ENCODE measurements around the gene MRPS21. TPM values are rescaled to one million over a fixed set of nuclear protein-coding genes. Genes with fewer than 3 reads are reported as not detected.
"Not testable (repeated sequence)": the region's sequence is repeated elsewhere in the genome, so short reads cannot be mapped to it uniquely, and the experiment has no call there.

MRPS21 gene
- total RNA-seq, 1 donor from 2014 or later, result 51.6 TPM

DNA sequence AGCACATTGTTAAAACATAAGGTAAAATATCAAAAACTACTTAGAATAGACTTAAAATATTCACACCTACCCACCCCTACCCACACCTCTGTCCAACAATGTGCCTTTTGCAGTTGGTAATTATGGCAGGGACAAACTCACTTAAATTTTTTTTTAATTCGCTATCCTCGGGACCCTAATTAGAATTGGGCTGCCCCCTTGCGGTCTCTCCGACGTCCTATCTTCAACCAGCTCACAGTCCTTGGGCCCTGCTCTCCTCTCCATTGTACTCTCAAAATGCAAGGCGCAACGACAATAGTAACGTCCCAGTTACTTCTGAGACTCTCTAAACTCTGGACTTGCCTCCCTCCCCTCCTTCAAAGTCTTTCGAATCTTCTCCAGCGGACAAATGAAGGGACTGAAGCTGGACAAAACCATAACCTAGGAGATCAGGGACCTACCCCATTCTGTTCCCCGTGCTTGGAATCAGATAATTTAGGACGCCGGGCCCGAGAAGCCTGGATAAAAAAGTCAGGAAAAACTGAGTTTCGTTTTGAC lies 12.4 kb upstream of the MRPS21 start:
- DNase-seq (ENCODE audit: low read depth in 2 of 2), result peak; percentile 65 to 83

DNA sequence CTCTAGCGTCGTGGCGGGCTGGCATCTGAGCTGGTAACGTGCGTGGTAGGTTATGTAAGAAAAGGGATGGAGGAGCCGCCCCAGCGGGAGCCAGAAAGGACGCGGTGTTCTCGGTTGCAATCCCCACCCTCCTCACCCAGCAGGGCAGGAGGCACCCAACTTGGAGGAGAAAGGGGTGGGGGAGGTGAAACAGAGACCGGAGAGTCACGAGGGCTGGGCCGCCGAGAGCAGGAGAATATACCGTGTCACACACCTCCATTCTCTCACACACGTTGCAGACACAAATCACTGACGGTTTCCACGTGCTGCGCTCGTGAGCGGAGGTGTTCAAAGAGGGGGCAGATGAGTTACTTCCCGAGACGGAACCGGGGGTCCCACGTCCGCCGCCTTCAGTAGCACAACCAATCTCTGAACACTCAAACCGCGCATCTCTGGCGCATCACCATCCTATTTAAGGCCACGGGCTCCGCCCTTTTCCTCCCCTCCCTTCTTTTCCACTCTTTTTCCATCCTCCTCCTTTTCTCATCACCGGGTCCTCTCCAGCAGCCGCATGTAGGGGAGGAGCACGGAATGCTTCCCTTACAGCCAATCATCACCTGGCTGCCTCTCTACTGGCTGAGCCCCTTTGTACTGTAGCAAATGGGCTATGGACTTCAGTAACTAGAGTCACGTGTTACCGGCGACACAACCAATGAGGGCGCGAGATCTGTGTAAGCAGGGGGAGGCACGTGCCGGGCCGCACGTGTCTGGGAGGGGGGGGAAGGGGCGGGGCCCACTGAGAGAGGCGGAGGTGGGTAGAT lies 11.7 kb upstream of the MRPS21 start, which contains the start of gene CIART:
TSS of gene CIART (plus strand) at position 797 of the 800 bp plus-strand sequence. CDS start 714 bp downstream, outside the sequence.
- peak; percentile 97 to 98 for DNase-seq (ENCODE audit: low read depth in 2 of 2)

DNA sequence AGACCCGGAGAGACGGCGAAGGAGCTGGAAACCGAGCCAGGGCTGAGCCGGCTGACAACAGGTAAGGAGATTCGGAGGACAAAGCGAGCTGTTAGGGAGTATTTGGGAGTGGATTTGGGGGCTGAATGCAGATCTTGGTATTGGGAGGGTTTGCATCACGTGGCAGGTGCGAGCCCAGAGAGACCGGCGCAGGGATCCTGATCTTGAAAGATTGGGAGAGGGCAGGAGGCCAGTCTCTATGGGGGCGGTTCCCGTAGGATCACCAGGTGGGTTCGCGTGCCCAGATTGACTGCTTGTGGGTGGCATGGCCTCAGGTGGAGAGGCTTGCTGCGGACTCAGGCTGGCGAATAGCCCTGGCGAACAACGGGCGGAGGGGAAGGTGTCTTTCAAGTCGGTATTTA lies 11.1 kb upstream of the MRPS21 start:
- no peak for DNase-seq (ENCODE audit: low read depth in 2 of 2)

GRCh38 chr1:150283260-150283659 lies 10.4 kb upstream of the MRPS21 start:
- no peak for DNase-seq (ENCODE audit: low read depth in 2 of 2)

DNA sequence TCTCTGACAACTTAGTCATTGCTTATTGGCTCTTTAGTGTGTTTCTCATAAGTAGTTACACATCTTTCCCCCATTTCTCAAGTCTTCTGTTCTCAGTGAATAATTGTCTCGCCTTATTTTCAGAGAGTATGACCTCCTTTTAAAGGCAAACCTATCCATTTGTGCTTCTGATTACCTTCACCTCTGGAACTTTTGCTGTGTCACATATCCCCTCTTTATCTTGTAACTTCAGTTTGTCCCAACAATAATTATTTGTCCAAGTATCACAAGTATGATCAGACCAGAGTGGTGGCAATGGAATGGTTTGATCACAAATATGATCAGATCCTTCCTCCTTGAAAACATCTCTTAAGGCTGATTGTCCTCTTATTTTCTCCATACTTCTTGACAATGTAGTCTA lies 5.3 kb upstream of the MRPS21 start:
- DNase-seq (ENCODE audit: low read depth in 2 of 2), result no peak

DNA sequence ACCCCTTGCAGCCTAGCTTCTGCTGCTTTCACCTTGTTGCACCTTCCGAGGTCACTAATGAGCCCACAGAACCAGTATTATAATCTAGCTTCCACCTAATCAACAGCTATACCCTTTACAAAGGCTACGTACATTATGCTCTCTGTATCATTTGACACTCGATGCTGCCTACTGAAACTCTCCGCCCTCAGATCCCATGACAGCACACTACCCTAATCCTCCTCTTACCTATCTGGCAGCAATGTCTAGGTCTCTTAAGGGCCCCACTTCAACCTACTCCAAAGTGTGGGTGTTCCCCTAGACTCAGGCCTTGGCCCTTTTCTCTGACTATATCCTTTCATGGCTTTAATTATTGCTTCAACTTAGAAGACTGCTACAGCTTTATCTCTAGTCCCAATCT lies 4.8 kb upstream of the MRPS21 start:
- DNase-seq (ENCODE audit: low read depth in 2 of 2), result no peak

DNA sequence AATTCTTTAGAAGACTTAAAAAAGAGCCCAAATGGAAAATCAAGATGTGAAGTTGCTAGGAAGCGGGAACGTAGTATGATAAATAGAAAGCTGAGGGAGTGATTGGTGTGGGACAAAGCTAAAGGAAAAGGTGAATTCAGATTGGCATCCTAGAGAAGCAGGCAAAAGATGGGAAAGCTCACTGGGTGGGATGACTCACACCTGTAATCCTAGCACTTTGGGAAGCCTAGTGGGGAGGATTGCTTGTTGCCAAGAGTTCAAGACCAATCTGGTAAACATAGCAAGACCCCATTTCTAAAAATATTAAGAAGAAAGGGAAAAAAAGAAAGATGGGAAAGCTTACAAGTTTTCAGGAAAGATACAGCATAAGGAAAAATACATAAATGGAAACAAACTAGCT lies 1.8 kb downstream of the MRPS21 start:
- DNase-seq (ENCODE audit: low read depth in 2 of 2), result no peak

GRCh38 chr1:150299716-150300115 lies 6.1 kb downstream of the MRPS21 start:
- no peak for DNase-seq (ENCODE audit: low read depth in 2 of 2)

DNA sequence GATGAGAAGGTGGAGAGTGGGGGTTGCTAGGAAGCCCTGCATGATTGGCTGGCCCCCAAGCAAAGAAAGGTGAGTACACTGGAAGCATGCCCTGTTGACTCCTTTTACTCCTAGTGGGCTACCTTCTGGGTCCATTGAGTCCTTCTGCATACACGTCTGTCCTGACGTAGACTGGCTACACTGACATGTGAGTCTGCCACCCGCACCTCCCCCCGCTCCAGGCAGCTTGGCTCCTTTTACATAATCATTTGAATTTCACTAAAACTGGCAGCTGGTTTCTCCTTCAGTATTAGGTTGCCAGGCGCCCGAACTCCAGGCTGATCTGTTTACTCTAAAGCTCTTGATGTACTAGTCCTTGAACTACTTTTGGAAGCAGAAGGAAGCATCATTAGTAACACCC lies 8.7 kb downstream of the MRPS21 start:
- no peak for DNase-seq (ENCODE audit: low read depth in 2 of 2)

GRCh38 chr1:150302902-150303301 lies 9.2 kb downstream of the MRPS21 start:
- DNase-seq (ENCODE audit: low read depth in 2 of 2), result no peak

- DNase-seq (ENCODE audit: low read depth in 2 of 2), result not testable (repeated sequence)
Measured at GRCh38 chr1:150308585-150308984, 14.9 kb downstream of the MRPS21 start.

DNA sequence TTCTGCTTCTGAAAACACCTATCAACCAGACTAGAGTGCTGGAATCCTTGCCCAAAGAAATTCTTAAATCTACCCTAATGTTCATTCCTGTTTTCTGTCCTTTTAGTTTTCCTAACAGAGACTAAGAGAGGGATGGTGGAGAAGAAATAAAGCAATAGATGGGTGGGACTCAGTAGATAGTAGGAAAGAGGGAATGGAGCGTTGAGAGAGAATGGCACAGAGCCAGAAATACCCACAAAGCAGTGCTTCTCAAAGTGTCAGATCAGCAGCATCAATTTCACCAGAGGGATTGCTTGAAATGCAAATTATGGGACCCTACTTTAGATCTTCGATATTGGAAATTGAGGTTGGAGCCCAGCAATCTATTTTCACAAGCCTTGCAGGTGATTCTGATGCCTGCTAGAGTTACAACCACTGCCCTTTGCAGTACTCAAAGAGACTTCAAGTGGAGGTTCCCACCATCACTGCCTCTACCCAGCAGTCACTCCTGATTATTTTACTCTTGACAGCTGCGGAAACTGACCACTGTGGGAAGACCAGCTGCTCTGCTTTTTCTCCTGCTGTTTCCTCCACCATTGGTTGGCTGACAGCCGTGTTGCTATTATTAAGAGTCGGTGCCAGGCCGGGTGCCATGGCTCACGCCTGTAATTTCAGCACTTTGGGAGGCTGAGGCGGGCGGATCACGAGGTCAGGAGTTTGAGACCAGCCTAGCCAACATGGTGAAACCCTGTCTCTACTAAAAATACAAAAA lies 16.3 kb downstream of the MRPS21 start:
- DNase-seq (ENCODE audit: low read depth in 2 of 2), result peak; percentile 64 to 78

DNA sequence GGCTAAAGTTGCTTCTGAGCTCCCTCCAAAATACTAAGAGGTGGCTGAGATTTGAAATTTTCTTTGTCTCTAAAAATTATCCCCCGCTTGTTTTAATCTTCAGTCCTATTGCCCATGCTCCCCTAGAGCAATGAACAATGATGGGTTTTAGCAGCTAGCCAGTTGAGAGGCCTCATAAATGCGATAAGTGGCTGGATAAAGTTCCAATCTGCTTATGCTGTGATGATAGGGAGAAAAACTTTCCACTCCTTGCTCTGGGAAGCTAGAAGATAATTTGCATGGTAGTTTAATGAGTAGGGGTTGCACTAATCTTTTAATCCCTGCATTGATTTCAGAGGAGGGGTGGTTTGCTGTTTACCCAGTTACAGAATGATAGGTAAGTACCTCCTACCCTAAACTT lies 18.1 kb downstream of the MRPS21 start:
- DNase-seq (ENCODE audit: low read depth in 2 of 2), result no peak

- not testable (repeated sequence) for DNase-seq (ENCODE audit: low read depth in 2 of 2)
Measured at GRCh38 chr1:150314691-150315090, 21.0 kb downstream of the MRPS21 start.

GRCh38 chr1:150320667-150320978 lies 27.0 kb downstream of the MRPS21 start:
- peak in 1 of 2 donors; percentile 13 for DNase-seq (ENCODE audit: low read depth in 2 of 2)

- peak; percentile 10 to 16 for DNase-seq (ENCODE audit: low read depth in 2 of 2)
Measured at GRCh38 chr1:150321826-150322166, 28.1 kb downstream of the MRPS21 start.

DNA sequence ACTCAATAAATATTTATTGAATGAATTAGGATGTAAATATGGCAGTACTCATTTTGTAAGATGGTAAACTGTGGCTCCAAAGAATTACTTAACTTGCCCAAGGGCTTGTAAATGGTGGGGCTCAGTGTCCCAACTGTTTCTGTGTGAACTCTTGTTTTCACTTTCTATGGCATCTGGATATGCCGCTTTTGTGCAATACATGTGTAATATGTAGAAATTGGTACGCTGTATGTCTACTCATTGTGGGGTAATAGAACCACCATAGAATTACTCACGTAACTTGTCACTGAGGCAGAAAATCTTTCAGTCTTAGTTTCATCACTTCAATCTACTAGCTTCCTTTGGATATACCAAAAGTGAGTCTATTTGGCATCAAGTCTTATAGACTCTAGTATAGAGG lies 28.6 kb downstream of the MRPS21 start:
- DNase-seq (ENCODE audit: low read depth in 2 of 2), result no peak

DNA sequence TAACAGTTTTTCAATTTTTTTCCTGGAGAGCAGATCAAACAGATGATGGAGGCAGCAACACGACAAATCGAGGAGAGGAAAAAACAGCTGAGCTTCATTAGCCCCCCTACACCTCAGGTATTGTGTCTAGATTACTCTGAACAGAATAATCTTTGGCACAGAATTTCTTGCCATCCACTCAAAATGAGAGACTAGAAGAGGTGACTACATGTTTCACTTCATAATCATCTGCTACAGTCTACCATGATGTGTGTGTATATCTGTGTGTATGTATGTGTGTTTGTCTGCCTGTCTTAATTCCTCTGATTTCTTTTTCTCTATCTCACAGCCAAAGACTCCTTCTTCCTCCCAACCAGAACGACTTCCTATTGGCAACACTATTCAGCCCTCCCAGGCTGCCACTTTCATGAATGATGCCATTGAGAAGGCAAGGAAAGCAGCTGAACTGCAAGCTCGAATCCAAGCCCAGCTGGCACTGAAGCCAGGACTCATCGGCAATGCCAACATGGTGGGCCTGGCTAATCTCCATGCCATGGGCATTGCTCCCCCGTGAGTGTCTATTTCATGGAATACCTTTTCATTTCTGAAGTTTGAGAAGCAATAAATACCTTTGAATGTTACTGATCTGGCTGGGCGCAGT lies 39.1 kb downstream of the MRPS21 start:
- DNase-seq (ENCODE audit: low read depth in 2 of 2), result no peak

DNA sequence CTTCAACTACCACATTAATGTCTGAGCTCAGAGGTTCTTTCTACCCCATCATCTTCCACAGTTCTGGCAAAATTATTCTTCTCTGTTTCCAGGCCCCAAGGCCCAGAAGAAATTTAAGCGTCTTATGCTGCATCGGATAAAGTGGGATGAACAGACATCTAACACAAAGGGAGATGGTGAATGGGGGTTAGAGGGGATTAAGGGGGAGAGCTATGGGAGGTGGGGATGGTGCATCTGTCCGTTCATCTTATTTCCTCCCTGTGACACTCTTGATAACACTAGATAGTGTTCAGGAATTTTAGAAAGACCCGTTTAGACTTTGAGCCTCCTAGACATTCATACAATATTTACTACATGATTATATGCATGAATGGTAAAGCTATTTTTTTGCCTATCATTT lies 52.7 kb downstream of the MRPS21 start:
- no peak for DNase-seq (ENCODE audit: low read depth in 2 of 2)

DNA sequence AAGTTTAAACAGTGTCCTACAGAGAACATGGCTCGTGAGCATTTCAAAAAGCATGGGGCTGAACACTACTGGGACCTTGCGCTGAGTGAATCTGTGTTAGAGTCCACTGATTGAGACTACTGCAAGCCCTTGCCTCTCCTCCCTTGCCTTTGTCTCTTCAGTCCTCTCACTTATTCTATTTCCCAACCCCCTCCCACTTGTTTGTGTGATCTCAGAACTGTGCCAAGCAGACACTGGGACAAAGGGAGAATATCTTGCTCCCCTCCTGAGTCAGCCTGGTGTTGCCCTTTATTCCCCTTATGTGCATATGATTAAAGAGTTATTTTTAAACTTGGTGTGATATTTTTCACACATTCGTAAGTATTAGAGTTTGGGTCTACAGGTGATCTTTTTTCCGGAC lies 59.2 kb downstream of the MRPS21 start:
- no peak for DNase-seq (ENCODE audit: low read depth in 2 of 2)
